ENCODE data around the gene ARID1B. TPM values are rescaled to one million over a fixed set of nuclear protein-coding genes. Genes with fewer than 3 reads are reported as not detected.

ARID1B gene
- total RNA-seq (2022; extraction: Qiagen RNA extraction): 13.5 to 16.9 TPM (median 13.9 TPM) in 5 replicates

DNA sequence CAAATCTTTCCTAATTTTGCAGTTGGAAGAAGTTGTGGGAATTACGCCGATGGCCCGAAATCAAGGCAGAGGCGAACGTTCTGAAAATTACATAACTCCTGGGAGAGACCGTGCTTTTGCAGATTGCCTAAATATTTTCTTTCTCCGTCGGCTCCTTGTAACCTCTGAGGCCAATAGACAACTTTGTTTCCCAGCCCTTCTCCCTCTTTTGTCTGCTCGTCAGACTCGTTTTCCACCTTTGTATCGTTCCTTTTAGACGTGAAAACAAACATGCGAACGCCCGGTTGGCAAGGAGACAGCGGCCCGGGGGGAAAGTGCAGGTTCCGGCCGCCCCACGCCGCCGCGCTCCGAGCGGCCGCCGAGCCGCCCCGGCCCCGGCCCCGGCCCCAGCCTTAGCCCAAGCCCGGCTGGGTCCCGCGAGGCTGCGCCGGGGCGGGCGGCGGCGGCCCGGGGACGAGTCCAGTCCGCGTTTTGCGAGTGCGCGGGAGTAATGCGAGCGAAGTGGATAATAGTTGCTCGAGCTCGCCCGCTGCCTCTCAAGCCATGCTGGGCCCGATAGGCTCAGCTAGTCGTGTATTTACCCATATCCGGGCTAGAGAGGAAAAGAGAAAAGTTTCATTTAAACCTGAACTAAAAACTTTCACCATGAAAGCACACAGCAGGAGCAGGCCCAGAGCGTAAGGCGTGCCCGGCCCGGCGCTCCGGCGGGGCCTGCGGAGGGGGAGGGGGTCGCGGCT is at the start of gene ARID1B:
Gene ARID1B (plus strand): TSS at position 539 of the 737 bp plus-strand sequence. CDS start 303 bp downstream, outside the sequence.

Data from A549 treated with AZD2906 at 1 μM for 4 hours (cell line).